HG03469 (cell line): Measurements from ENCODE around the gene TDRD12.

Source experiments
- ATAC-seq: cut with Tn5 transposase; IDR thresholded peaks from one replicate; pipeline ENCODE4 v1.9.1; 2021; ENCODE audit warnings: mild to moderate bottlenecking, moderate library complexity, moderate number of reproducible peaks; ENCODE audit not compliant: unreplicated experiment

The TDRD12 gene, protein sequence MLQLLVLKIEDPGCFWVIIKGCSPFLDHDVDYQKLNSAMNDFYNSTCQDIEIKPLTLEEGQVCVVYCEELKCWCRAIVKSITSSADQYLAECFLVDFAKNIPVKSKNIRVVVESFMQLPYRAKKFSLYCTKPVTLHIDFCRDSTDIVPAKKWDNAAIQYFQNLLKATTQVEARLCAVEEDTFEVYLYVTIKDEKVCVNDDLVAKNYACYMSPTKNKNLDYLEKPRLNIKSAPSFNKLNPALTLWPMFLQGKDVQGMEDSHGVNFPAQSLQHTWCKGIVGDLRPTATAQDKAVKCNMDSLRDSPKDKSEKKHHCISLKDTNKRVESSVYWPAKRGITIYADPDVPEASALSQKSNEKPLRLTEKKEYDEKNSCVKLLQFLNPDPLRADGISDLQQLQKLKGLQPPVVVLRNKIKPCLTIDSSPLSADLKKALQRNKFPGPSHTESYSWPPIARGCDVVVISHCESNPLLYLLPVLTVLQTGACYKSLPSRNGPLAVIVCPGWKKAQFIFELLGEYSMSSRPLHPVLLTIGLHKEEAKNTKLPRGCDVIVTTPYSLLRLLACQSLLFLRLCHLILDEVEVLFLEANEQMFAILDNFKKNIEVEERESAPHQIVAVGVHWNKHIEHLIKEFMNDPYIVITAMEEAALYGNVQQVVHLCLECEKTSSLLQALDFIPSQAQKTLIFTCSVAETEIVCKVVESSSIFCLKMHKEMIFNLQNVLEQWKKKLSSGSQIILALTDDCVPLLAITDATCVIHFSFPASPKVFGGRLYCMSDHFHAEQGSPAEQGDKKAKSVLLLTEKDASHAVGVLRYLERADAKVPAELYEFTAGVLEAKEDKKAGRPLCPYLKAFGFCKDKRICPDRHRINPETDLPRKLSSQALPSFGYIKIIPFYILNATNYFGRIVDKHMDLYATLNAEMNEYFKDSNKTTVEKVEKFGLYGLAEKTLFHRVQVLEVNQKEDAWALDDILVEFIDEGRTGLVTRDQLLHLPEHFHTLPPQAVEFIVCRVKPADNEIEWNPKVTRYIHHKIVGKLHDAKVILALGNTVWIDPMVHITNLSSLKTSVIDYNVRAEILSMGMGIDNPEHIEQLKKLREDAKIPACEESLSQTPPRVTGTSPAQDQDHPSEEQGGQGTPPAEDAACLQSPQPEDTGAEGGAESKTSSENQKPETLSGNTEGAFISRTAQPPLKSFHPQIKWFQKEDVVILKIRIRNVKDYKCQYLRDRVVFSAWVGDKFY (N-terminal part only)

DNA sequence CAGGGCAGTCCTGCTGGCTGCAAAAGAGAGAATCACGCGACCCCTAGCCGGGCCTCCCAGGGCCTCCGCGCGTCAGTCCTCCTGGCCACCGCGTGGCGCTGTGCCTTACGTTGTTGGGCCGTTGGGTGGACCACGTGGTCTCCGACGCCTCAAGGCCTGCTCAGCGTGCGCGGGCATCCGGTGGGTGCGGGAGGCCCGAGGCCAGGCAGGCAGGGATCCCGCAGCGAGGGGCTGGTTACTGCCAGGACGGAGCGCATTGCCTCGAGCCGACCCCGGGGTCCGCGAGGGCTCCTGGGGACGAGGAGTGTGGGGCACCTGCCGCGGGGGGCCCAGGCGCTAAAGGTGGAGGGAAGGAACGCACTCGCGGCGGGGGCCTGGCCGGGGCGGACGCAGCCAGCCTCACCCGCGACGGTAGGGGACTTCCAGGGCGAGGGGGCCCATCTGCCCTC lies at the start of gene TDRD12:
TSS of gene TDRD12 (plus strand) at position 157 of the 449 bp plus-strand sequence. CDS start 306 bp downstream, outside the sequence.
- no peak for ATAC-seq

DNA sequence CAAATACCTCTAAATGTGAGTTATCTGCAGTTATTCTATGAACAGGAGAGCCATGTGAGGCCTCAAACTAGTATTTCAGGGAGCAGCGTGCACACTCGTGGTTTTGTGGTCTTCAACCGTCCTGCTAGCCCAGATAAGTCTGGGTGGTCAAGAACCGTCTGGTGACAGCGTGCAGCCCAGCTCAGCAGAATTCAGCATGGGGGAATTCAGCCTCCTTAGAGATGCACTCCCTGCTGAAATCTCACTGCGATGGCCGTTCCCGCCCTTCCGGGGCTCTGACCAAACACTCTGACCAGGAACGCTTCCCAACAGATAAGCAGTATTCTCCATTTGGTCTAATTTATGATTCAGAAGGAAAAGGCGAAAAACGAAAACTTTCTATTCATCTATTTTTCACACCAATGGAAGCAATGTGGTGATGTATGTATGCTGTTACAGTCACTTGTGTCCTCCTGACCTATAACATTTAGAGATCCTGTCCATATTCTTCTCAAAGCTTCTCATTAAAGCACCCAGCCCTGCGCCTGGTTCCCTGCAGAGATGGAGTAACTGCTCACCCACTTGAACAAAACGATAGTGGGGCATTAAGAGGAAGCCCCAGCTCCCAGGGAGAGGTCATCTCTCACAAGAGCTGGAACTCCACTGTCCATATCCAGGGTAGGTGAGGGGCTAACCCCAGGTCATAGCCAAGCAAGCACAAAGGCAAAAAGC lies 47.5 kb upstream of the TDRD12 start:
- no peak for ATAC-seq

GRCh38 chr19:32672841-32673240 lies 46.7 kb upstream of the TDRD12 start:
- ATAC-seq, result no peak

GRCh38 chr19:32673573-32673972 lies 46.0 kb upstream of the TDRD12 start:
- no peak for ATAC-seq

DNA sequence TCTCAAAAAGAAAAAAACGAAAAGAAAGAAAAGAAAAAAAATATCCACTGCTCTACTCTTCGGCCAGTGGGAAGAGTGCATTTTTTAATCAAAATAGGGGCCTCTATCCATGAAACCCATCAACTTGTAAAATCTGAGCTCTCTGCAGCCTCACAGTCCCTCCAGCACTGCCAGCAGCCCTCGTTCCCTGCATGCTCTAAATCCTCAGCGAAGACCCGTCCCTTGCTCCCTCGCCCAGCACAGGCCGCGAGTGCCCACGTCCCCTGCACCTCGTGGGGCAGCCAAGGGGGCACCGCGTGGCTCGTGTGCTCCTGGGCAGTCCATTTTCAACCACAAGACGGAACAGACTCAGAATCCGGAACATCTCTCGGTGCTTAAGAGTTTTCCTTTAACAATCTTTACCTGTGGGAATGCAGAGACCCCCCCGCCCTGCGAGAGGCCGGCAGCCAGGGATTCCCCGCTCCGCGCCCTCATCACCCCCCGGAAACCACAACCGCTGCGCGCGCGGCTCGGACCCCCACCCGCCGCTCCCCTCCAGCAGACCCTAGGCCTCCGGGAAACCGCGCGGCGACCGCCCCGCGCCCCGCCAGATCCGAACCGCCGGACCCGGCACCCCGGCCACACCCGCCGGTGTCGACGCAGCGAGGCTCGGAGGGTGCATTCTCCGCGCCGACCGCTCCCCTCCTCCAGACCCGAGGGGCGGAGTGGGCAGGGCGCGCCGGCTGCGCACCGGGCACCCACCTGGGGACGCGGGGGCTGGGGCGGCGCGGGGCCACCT lies 45.2 kb upstream of the TDRD12 start:
- no peak for ATAC-seq

GRCh38 chr19:32674931-32675719 lies 44.4 kb upstream of the TDRD12 start, which contains the start of gene ANKRD27:
TSS of gene ANKRD27 (minus strand) at chr19:32675180. CDS start at chr19:32659015, 16,165 bp downstream.
- ATAC-seq, result peak; percentile 97

DNA sequence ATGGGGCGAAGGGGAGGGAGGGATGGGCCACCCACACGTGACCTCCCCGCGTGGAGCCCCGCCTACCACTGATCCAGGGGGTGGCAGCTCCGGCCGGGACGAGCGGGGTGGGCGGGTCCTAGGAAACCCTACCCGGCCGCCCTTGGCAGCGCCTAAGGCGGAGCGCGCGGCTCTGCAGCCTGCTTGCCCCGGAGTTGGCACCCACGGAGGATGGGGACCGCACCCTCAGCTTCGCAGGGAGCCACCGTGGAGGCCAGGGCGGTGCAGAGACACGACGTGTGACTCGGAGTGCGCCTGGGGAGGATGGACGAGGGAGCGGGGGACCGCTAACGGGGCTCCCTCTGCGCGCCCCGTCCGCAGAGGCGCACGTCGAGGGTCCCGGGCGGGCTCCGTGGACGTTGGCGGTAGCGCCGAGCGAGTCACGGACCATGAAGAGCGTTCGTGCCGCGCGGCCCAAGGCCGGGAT lies 43.8 kb upstream of the TDRD12 start, which contains the start of gene RGS9BP:
TSS of gene RGS9BP (plus strand) at position 129 of the 466 bp plus-strand sequence. CDS start 416 bp downstream, outside the sequence.
- no peak for ATAC-seq

DNA sequence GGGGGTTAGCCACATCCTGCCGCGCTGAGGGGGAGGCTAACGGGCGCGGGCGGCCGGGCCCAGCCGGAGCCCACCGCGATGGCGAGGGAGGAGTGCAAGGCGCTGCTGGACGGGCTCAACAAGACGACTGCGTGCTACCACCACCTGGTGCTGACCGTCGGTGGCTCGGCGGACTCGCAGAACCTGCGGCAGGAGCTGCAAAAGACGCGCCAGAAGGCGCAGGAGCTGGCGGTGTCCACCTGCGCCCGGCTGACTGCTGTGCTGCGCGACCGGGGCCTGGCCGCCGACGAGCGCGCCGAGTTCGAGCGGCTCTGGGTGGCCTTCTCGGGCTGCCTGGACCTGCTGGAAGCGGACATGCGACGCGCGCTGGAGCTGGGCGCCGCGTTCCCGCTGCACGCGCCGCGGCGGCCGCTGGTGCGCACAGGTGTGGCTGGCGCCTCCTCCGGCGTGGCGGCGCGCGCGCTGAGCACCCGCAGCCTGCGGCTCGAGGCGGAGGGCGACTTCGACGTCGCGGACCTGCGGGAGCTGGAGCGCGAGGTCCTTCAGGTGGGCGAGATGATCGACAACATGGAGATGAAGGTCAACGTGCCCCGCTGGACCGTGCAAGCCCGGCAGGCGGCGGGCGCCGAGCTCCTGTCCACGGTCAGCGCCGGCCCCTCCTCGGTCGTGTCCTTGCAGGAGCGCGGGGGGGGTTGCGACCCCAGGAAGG lies 43.2 kb upstream of the TDRD12 start:
- no peak for ATAC-seq

- no peak for ATAC-seq
Measured at GRCh38 chr19:32676895-32677359, 42.6 kb upstream of the TDRD12 start.

DNA sequence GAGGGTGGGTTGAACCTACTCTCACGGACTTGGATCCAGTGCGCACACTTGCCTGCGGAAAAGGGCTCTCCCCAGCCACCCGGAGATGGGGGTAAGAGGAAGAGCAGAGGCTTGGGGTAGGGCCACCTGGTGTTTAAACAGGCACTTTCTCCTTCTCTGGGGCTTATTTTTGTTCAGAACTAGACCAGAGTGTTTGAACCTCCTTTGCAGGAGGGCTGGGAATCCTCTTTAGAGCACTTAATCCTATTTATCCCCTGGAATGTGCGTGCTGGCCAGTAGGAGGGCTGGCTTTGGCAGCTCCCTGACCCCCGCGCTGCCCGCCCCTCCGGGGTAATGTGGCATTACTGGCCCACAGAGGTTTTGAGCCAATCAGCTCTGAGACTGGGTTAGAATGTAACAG lies 41.9 kb upstream of the TDRD12 start:
- no peak for ATAC-seq

DNA sequence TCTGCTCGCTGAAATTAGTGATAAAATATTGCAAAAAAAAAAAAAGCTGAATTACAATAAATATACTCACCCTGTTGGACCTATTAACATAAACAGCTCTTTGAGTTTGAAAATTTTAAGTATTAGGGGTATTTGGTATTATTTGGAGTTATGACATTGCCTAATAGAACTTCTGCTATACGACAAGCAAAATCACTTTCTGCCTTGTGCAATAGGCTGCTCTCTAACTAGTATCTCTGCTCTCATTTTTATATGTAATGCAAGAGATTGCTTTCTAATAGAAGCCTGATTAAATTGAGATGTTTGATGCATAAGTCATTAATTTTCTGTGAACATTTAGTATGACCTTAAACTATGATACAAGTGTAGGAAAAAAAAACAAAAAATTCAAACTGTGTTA lies 38.6 kb upstream of the TDRD12 start:
- no peak for ATAC-seq

- ATAC-seq, result no peak
Measured at GRCh38 chr19:32682317-32682716, 37.2 kb upstream of the TDRD12 start.

DNA sequence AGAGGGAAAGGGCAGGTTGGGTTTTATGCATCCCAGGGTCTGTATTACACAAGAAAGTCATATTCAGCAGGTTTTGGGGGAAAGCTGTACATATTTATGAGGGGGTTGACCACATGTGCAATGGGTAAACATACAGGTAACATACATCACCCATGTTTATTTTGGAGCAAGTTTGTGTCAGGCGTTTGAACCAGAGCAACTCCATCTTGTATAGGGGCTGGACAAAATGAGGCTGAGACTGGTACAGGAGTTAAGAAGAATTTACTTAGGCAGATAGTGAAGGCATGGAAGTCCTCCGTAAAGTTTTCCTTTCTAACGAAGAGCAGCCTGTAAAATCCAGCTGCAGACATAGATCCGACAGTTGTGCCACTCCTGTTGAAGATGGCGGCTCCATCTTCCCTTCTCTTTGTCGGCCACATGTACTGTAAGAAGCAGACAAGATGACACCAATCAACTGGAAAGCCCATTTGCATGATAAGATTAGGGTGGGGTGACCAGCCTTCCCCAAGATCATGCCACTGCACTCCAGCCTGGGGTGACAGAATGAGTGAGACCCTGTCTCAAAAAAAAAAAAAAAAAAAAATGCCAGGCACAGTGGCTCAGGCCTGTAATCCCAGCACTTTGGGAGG lies 32.6 kb upstream of the TDRD12 start:
- ATAC-seq, result no peak

DNA sequence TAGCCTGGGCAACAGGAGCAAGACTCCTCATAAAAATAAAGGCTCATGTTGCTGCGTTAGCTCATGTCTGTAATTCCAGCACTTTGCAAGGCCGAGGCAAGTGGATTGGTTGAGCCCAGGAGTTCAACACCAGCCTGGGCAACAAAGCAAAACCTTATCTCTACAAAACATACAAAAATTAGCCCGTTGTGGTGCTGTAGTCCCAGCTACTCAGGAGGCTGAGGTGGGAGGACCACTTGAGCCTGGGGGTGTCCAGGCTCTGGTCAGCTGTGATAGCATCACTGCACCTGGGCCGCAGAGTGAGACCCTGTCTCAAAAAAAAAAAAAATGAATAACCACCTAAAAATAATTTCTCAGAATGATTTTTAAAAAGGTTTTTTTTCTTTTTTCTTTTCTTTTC lies 31.9 kb upstream of the TDRD12 start:
- ATAC-seq, result no peak

- ATAC-seq, result no peak
Measured at GRCh38 chr19:32688311-32688710, 31.3 kb upstream of the TDRD12 start.

DNA sequence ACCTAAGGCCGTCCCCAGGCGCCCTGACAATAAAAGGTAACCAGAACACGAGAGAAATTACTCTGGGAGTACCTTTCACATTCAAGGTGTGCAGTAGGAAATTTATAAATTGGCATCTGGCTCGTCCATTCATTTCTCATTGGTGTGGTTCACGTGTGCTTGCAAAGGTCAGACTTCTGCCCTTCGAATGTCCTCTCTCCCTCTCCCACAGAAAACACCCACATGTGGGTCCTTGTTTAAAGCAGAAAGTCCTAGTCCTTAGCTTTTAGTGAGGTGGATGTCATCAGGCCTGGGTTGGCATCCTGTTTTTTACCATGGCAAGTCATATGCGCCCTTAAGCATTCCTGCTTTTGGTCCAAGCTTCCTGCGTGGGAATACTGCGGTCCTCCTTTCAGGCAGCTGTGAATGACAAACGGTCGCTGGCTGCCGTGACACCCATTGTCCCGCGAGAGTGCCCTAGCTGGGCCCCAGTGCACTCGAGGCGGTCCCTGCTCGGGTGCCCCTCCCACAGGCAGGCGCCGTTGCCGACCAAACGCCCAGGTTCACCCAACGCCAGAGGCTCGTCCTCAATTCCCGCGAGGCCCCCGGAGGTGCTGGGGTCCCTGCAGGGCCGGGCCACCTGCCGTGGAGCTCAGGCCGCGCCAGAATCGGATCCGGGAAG lies 28.1 kb upstream of the TDRD12 start, which contains the start of gene NUDT19:
TSS of gene NUDT19 (plus strand) at position 531 of the 661 bp plus-strand sequence. CDS start 140 bp downstream, outside the sequence.
- peak; percentile 86 for ATAC-seq
